Measurements from ENCODE around the gene PPIL6. TPM values are rescaled to one million over a fixed set of nuclear protein-coding genes. Genes with fewer than 3 reads are reported as not detected.

PPIL6 gene
- total and polyA plus RNA-seq, 2 donors (not counting 1 experiment from before 2014, with no cell fraction given), result 0.85 to 1.8 TPM

GRCh38 chr6:109428889-109429477 is 11.4 kb downstream of the PPIL6 start:
- Mint-ChIP-seq H3K4me3 (no peak overlapping the region), H3K9me3 (ENCODE audit: insufficient read depth) (no peaks in the 10 kb centered on the region), H3K27me3 (no peaks in the 10 kb centered on the region), H3K4me1 (peaks cover 2% of the 10 kb centered on the region), H3K27ac (no peak overlapping the region)
- H3K4me3 ChIP-seq (ENCODE audit: control extremely low read depth in 1 of 5, extremely low read depth in 1 of 5, insufficient read depth in 1 of 5, low read depth in 2 of 5, low read length in 4 of 5), result no peak overlapping the region
- H4K20me1 ChIP-seq (ENCODE audit: control insufficient read depth, insufficient read depth, low read length, poor library complexity, severe bottlenecking), result no peaks in the 10 kb centered on the region
- no peaks in the 10 kb centered on the region for H3K27me3 ChIP-seq (replicated peaks in 1 of 4; ENCODE audit: control extremely low read depth in 1 of 4, control insufficient read depth in 3 of 4, insufficient read depth in 4 of 4, low read length in 3 of 4)
- no peaks in the 10 kb centered on the region for H3K9me3 ChIP-seq (ENCODE audit: control extremely low read depth in 1 of 3, control insufficient read depth in 2 of 3, insufficient read depth in 1 of 3, low read length in 2 of 3)
- ChIA-PET CTCF (interaction anchor here (0.7 kb wide), 1 partner anchor 22 kb away, joined by 4 read pairs; no protein-coding TSS in a partner anchor), POLR2A (no interaction called here)
- H3K27ac ChIP-seq (ENCODE audit: low read length in 2 of 2), result no peak overlapping the region
- H3K36me3 ChIP-seq (replicated peaks in 1 of 2; ENCODE audit: control extremely low read depth in 1 of 2, control insufficient read depth in 1 of 2, extremely low read depth in 1 of 2, insufficient read depth in 2 of 2, low read length in 1 of 2), result no peaks in the 10 kb centered on the region
- no peak overlapping the region for H3K4me2 ChIP-seq (replicated peaks; ENCODE audit: low read depth, low read length, poor library complexity, severe bottlenecking)
- no peaks in the 10 kb centered on the region for H3K79me2 ChIP-seq (ENCODE audit: control insufficient read depth, insufficient read depth, low read length)
- intact Hi-C loops (cut with micrococcal nuclease), result no loop called here
- H3K9ac ChIP-seq (ENCODE audit: low read length), result no peak overlapping the region
- no peak for ATAC-seq (ENCODE audit: low read depth)
- H3K4me1 ChIP-seq (ENCODE audit: control insufficient read depth in 2 of 2, insufficient read depth in 2 of 2, low read length in 2 of 2), result no peaks in the 10 kb centered on the region
- WGBS (ENCODE audit: insufficient coverage), result 70% methylated on average over 6 of the region's 7 CpGs
- no peak for DNase-seq
- no peak for TF ChIP-seq EZH2 (IDR thresholded peaks at IDR 0.05; ENCODE audit: borderline replicate concordance, insufficient read depth, low read depth, low read length, poor library complexity, severe bottlenecking)
- no peak for TF ChIP-seq CTCF (IDR thresholded peaks at IDR 0.05)
- no peak overlapping the region for H2AFZ ChIP-seq (ENCODE audit: insufficient read depth, low read depth, low read length, poor library complexity, severe bottlenecking)

DNA sequence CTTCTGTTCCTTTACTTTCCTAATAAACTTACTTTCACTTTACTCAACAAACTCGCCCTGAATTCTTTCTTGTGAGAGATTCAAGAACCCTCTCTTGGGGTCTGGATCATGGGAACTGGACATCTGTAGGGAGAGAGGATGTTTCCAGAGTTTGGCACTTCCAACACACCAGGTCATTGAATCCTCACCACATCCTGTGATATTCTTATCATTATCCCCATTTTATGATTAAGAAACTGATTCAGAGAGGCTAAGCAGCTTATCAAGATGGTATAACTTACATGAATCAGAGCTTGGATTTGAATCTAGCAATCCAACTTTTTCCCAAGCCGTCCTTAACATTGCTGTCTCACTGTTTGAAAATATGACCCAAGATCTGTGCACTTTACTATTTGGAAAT is 15.5 kb downstream of the PPIL6 start:
- ChIA-PET CTCF (no interaction called here), POLR2A (no interaction called here)

More for the DNA sequence above, 15.5 kb downstream of the PPIL6 start:
- no peak for ATAC-seq (ENCODE audit: low read depth)
- Histone ChIP-seq H3K9me3 (ENCODE audit: control extremely low read depth in 1 of 3, control insufficient read depth in 2 of 3, insufficient read depth in 1 of 3, low read length in 2 of 3) (no peaks in the 10 kb centered on the region), H3K79me2 (ENCODE audit: control insufficient read depth, insufficient read depth, low read length) (no peaks in the 10 kb centered on the region), H3K27ac (ENCODE audit: low read length in 2 of 2) (no peak overlapping the region), H3K36me3 (replicated peaks in 1 of 2; ENCODE audit: control extremely low read depth in 1 of 2, control insufficient read depth in 1 of 2, extremely low read depth in 1 of 2, insufficient read depth in 2 of 2, low read length in 1 of 2) (no peaks in the 10 kb centered on the region), H4K20me1 (ENCODE audit: control insufficient read depth, insufficient read depth, low read length, poor library complexity, severe bottlenecking) (no peaks in the 10 kb centered on the region), H3K4me2 (replicated peaks; ENCODE audit: low read depth, low read length, poor library complexity, severe bottlenecking) (no peak overlapping the region), H3K4me3 (ENCODE audit: control extremely low read depth in 1 of 5, extremely low read depth in 1 of 5, insufficient read depth in 1 of 5, low read depth in 2 of 5, low read length in 4 of 5) (no peak overlapping the region), H3K9ac (ENCODE audit: low read length) (no peak overlapping the region), H3K4me1 (ENCODE audit: control insufficient read depth in 2 of 2, insufficient read depth in 2 of 2, low read length in 2 of 2) (peaks cover 0 to 3% of the 10 kb centered on the region in 2 donors), H2AFZ (ENCODE audit: insufficient read depth, low read depth, low read length, poor library complexity, severe bottlenecking) (no peak overlapping the region), H3K27me3 (replicated peaks in 1 of 4; ENCODE audit: control extremely low read depth in 1 of 4, control insufficient read depth in 3 of 4, insufficient read depth in 4 of 4, low read length in 3 of 4) (no peaks in the 10 kb centered on the region)
- Mint-ChIP-seq H3K9me3 (ENCODE audit: insufficient read depth) (no peaks in the 10 kb centered on the region), H3K27me3 (no peaks in the 10 kb centered on the region), H3K27ac (no peak overlapping the region), H3K4me3 (no peak overlapping the region), H3K4me1 (peaks cover 4% of the 10 kb centered on the region)
- intact Hi-C loops (cut with micrococcal nuclease), result no loop called here
- DNase-seq, result no peak
- WGBS (ENCODE audit: insufficient coverage), result no CpG with 5 or more reads among the region's 2 CpGs
- no peak for TF ChIP-seq CTCF (IDR thresholded peaks at IDR 0.05)
- no peak for TF ChIP-seq EZH2 (IDR thresholded peaks at IDR 0.05; ENCODE audit: borderline replicate concordance, insufficient read depth, low read depth, low read length, poor library complexity, severe bottlenecking)
